SK-N-SH treated with all-trans-retinoic acid at 6 μM for 48 hours (cell line): Measurements from ENCODE around the gene TUBGCP3.

ENCODE experiments used
- ATAC-seq: fragments of 200-7000 bp; cut with Tn5 transposase; 3 replicates; pipeline ENCODE4 v1.9.1; 2020; ENCODE audit warnings: mild to moderate bottlenecking, moderate library complexity
- ARNTL ChIP-seq: fragments of 450-650 bp; formaldehyde crosslinking; IDR thresholded peaks from 2 replicates; pipeline ENCODE4 v1.5.0; 2020; ENCODE audit warnings: low read depth, mild to moderate bottlenecking, moderate library complexity, borderline replicate concordance
- BACH2 ChIP-seq: fragments of 250-450 bp; sonication (Bioruptor Pico); IDR thresholded peaks from 2 replicates; pipeline ENCODE4 v1.9.0; 2021; ENCODE audit warnings: mild to moderate bottlenecking, borderline replicate concordance
- CSDC2 ChIP-seq: fragments of 250-450 bp; sonication (Bioruptor Pico); IDR thresholded peaks from 2 replicates; pipeline ENCODE4 v1.5.0; 2020; ENCODE audit warnings: mild to moderate bottlenecking, moderate library complexity
- ESRRG ChIP-seq: fragments of 250-450 bp; sonication (Bioruptor Pico); IDR thresholded peaks from 2 replicates; pipeline ENCODE4 v1.6.1; 2021; ENCODE audit warnings: mild to moderate bottlenecking
- GLIS3 ChIP-seq: fragments of 250-450 bp; sonication (Bioruptor Pico); IDR thresholded peaks from 2 replicates; pipeline ENCODE4 v1.5.0; 2020; ENCODE audit warnings: mild to moderate bottlenecking, moderate library complexity
- ISL1 ChIP-seq: fragments of 250-450 bp; sonication (Bioruptor Pico); IDR thresholded peaks from 2 replicates; pipeline ENCODE4 v2.1.2; 2022; ENCODE audit warnings: mild to moderate bottlenecking, moderate library complexity
- OSR1 ChIP-seq: fragments of 250-450 bp; sonication (Bioruptor Pico); IDR thresholded peaks from 2 replicates; pipeline ENCODE4 v1.8.0; 2022; ENCODE audit warnings: moderate library complexity, mild to moderate bottlenecking, inconsistent platforms
- PPARA ChIP-seq: fragments of 250-450 bp; sonication (Bioruptor Pico); IDR thresholded peaks from 2 replicates; pipeline ENCODE4 v1.5.0; 2020; ENCODE audit warnings: mild to moderate bottlenecking, borderline replicate concordance
- RARB ChIP-seq: fragments of 250-450 bp; sonication (Bioruptor Pico); IDR thresholded peaks from 2 replicates; pipeline ENCODE4 v1.8.0; 2021; ENCODE audit warnings: mild to moderate bottlenecking, moderate library complexity
- SNAI2 ChIP-seq: fragments of 250-450 bp; sonication (Bioruptor Pico); IDR thresholded peaks from 2 replicates; pipeline ENCODE4 v1.5.0; 2020; ENCODE audit warnings: mild to moderate bottlenecking, moderate library complexity
- TCF4 ChIP-seq: fragments of 250-450 bp; sonication (Bioruptor Pico); IDR thresholded peaks from 2 replicates; pipeline ENCODE4 v1.8.0; 2021; ENCODE audit warnings: mild to moderate bottlenecking, moderate library complexity, borderline replicate concordance
- TOX ChIP-seq: fragments of 250-450 bp; sonication (Bioruptor Pico); IDR thresholded peaks from 2 replicates; pipeline ENCODE4 v1.8.0; 2021; ENCODE audit warnings: mild to moderate bottlenecking, moderate library complexity, borderline replicate concordance
- ZC3H10 ChIP-seq: fragments of 250-450 bp; sonication (Bioruptor Pico); IDR thresholded peaks from 2 replicates; pipeline ENCODE4 v1.5.1; 2021; ENCODE audit warnings: mild to moderate bottlenecking, moderate library complexity
- ZFP3 ChIP-seq: fragments of 250-450 bp; sonication (Bioruptor Pico); IDR thresholded peaks from 2 replicates; pipeline ENCODE4 v1.5.0; 2020; ENCODE audit warnings: mild to moderate bottlenecking, moderate library complexity
- ZFP30 ChIP-seq: fragments of 450-650 bp; formaldehyde crosslinking; IDR thresholded peaks from 2 replicates; pipeline ENCODE4 v1.5.0; 2022; ENCODE audit warnings: mild to moderate bottlenecking, moderate library complexity
- ZNF565 ChIP-seq: fragments of 450-650 bp; formaldehyde crosslinking; conservative IDR thresholded peaks from 2 replicates; pipeline ENCODE4 v1.5.0; 2020; ENCODE audit warnings: low read depth, mild to moderate bottlenecking, moderate library complexity
- ZNF70 ChIP-seq: fragments of 450-650 bp; formaldehyde crosslinking; IDR thresholded peaks from 2 replicates; pipeline ENCODE4 v1.5.0; 2020; ENCODE audit warnings: mild to moderate bottlenecking, moderate library complexity
- ZNF8 ChIP-seq: fragments of 450-650 bp; formaldehyde crosslinking; IDR thresholded peaks from 2 replicates; pipeline ENCODE4 v1.5.0; 2020; ENCODE audit warnings: mild to moderate bottlenecking, moderate library complexity
- TF ChIP-seq, protein P1 (sequence below): fragments of 250-450 bp; sonication (Bioruptor Pico); IDR thresholded peaks from 2 replicates; pipeline ENCODE4 v1.8.0; 2021; ENCODE audit warnings: low read depth, mild to moderate bottlenecking, moderate library complexity, borderline replicate concordance
- TF ChIP-seq, protein P2 (sequence below): fragments of 250-450 bp; sonication (Bioruptor Pico); IDR thresholded peaks from 2 replicates; pipeline ENCODE4 v1.5.1; 2020; ENCODE audit warnings: low read depth, mild to moderate bottlenecking, moderate library complexity
- TF ChIP-seq, protein P3 (sequence below): fragments of 250-450 bp; sonication (Bioruptor Pico); IDR thresholded peaks from 2 replicates; pipeline ENCODE4 v1.5.1; 2021; ENCODE audit warnings: mild to moderate bottlenecking, moderate library complexity
- TF ChIP-seq, protein P4 (sequence below): fragments of 250-450 bp; sonication (Bioruptor Pico); IDR thresholded peaks from 2 replicates; pipeline ENCODE4 v1.8.0; 2020; ENCODE audit warnings: mild to moderate bottlenecking, moderate library complexity, borderline replicate concordance

The TUBGCP3 gene

DNA sequence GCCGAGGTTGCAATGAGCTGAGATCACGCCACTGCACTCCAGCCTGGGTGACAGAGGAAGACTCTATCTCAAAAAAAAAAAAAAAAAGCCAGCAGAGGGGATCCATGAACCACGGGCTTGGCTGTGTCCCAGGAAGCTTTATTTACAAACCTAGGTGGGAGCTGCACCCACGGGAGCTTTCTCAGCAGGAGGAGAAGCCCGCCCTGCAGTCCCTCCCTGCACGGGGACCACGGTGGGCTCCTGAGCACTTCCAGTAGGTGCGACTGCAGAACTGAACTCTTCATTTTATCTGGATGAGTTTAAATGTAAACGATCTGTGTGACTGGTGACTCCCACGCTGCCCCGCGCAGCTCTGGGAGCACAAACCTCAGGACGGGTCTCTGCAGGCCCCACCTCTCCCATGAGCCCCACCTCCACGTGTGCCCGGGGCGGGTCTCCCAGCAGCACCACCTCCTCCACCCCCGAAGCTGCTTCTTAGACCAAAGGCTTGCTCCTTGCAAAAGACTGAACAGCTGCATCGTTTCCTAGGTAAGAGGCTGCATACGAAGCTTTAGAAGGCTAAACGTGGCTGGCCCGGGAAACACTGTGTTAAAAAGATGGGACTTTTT is 145.4 kb downstream of the TUBGCP3 start (continued):
- TF ChIP-seq, protein P1, sequence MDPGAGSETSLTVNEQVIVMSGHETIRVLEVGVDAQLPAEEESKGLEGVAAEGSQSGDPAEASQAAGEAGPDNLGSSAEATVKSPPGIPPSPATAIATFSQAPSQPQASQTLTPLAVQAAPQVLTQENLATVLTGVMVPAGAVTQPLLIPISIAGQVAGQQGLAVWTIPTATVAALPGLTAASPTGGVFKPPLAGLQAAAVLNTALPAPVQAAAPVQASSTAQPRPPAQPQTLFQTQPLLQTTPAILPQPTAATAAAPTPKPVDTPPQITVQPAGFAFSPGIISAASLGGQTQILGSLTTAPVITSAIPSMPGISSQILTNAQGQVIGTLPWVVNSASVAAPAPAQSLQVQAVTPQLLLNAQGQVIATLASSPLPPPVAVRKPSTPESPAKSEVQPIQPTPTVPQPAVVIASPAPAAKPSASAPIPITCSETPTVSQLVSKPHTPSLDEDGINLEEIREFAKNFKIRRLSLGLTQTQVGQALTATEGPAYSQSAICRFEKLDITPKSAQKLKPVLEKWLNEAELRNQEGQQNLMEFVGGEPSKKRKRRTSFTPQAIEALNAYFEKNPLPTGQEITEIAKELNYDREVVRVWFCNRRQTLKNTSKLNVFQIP (CRISPR knock-in tag), result no peak
- no peak for TF ChIP-seq SNAI2 (CRISPR knock-in tag)
- TF ChIP-seq OSR1 (CRISPR knock-in tag), result no peak
- no peak for TF ChIP-seq PPARA (CRISPR knock-in tag)
- no peak for TF ChIP-seq TOX (CRISPR knock-in tag)
- TF ChIP-seq, protein P2, sequence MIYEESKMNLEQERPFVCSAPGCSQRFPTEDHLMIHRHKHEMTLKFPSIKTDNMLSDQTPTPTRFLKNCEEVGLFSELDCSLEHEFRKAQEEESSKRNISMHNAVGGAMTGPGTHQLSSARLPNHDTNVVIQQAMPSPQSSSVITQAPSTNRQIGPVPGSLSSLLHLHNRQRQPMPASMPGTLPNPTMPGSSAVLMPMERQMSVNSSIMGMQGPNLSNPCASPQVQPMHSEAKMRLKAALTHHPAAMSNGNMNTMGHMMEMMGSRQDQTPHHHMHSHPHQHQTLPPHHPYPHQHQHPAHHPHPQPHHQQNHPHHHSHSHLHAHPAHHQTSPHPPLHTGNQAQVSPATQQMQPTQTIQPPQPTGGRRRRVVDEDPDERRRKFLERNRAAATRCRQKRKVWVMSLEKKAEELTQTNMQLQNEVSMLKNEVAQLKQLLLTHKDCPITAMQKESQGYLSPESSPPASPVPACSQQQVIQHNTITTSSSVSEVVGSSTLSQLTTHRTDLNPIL (CRISPR knock-in tag), result no peak
- no peak for TF ChIP-seq ESRRG (CRISPR knock-in tag)
- TF ChIP-seq ZNF70 (CRISPR knock-in tag), result no peak
- TF ChIP-seq TCF4 (CRISPR knock-in tag), result no peak

DNA sequence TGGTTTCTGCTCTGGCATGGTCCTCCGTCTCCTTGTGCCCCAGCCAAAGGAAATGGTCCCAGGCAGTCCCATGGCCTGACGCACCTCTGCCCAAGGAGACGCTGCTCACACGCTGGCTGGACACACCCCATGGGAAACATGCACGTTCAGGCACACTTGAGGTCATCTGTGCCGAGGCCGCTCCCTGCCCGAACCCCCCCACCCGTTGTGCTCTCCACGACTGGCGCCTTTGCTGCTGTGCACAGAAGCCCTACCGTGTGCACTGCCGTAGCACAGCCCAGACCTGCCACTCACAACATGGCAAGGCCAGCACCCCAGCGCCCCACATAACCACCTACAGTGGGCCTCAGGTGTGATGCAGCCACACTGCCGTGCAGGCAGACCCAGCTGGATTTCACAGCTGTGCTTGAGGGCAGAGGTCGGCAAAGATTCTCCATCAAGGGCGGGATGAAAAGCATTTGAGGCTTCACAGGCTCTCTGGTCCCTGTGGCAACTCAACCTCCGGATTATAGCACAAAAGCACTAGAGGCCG is 146.1 kb downstream of the TUBGCP3 start:
- TF ChIP-seq ZC3H10 (CRISPR knock-in tag) (no peak), ARNTL (CRISPR knock-in tag) (no peak), RARB (CRISPR knock-in tag) (no peak), ISL1 (CRISPR knock-in tag) (no peak), OSR1 (CRISPR knock-in tag) (no peak), ZFP30 (no peak)
- TF ChIP-seq, protein P3, sequence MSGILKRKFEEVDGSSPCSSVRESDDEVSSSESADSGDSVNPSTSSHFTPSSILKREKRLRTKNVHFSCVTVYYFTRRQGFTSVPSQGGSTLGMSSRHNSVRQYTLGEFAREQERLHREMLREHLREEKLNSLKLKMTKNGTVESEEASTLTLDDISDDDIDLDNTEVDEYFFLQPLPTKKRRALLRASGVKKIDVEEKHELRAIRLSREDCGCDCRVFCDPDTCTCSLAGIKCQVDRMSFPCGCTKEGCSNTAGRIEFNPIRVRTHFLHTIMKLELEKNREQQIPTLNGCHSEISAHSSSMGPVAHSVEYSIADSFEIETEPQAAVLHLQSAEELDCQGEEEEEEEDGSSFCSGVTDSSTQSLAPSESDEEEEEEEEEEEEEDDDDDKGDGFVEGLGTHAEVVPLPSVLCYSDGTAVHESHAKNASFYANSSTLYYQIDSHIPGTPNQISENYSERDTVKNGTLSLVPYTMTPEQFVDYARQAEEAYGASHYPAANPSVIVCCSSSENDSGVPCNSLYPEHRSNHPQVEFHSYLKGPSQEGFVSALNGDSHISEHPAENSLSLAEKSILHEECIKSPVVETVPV (CRISPR knock-in tag), result no peak
- TF ChIP-seq, protein P2 (CRISPR knock-in tag), result no peak
- ATAC-seq, result no peak

DNA sequence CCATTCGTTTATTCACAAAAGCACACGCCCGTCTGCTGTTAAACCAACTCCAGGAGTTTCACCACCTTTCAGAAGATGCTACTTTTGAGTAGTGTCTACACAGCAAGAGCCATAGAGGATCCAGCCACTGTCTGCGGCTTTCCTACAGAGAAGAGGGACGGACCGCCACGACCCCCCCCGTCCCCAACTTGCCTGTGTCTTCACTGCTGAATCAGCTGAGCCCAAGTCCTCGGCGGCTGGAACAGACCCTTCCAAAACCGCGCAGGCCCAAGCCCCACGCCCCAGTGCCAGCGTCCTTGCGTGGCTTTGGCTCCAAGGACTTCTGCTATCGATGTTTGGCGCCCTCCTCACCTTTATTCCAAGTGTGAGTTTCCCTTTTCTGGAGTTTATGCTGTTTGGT is 146.7 kb downstream of the TUBGCP3 start:
- TF ChIP-seq ZC3H10 (CRISPR knock-in tag) (no peak), TOX (CRISPR knock-in tag) (no peak), ISL1 (CRISPR knock-in tag) (no peak)
- TF ChIP-seq, protein P1 (CRISPR knock-in tag), result no peak
- TF ChIP-seq, protein P3 (CRISPR knock-in tag), result no peak
- ATAC-seq, result no peak

DNA sequence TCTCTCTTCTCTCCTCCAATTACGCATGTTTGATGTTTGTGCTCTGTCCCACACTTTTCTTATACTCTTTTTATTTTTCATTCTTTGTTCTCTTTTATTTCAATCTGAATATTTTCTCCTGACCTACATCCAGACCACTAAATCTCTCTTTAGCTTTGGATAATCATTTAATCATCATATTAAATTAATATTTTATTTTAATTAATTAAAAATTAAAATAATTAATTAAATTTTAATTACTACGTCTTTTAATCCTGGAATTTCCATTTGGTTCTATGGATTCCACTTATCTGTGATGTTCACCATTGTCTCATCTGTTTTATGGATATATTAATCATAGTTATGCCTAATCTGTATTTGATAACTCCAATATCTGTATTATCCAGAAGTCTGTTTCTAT is 149.4 kb downstream of the TUBGCP3 start:
- ATAC-seq, result no peak
- TF ChIP-seq ZC3H10 (CRISPR knock-in tag), result no peak
- no peak for TF ChIP-seq GLIS3 (CRISPR knock-in tag)
- TF ChIP-seq TCF4 (CRISPR knock-in tag), result no peak
- TF ChIP-seq SNAI2 (CRISPR knock-in tag), result no peak
- TF ChIP-seq OSR1 (CRISPR knock-in tag), result no peak
- TF ChIP-seq TOX (CRISPR knock-in tag), result no peak
- TF ChIP-seq ZNF8 (CRISPR knock-in tag), result no peak
- no peak for TF ChIP-seq BACH2
- TF ChIP-seq ZNF70 (CRISPR knock-in tag), result no peak
- TF ChIP-seq ARNTL (CRISPR knock-in tag), result no peak
- no peak for TF ChIP-seq ZNF565 (CRISPR knock-in tag)
- TF ChIP-seq, protein P3 (CRISPR knock-in tag), result no peak
- TF ChIP-seq CSDC2 (CRISPR knock-in tag), result no peak
- TF ChIP-seq ZFP30, result no peak
- no peak for TF ChIP-seq ZFP3 (CRISPR knock-in tag)
- TF ChIP-seq, protein P4, sequence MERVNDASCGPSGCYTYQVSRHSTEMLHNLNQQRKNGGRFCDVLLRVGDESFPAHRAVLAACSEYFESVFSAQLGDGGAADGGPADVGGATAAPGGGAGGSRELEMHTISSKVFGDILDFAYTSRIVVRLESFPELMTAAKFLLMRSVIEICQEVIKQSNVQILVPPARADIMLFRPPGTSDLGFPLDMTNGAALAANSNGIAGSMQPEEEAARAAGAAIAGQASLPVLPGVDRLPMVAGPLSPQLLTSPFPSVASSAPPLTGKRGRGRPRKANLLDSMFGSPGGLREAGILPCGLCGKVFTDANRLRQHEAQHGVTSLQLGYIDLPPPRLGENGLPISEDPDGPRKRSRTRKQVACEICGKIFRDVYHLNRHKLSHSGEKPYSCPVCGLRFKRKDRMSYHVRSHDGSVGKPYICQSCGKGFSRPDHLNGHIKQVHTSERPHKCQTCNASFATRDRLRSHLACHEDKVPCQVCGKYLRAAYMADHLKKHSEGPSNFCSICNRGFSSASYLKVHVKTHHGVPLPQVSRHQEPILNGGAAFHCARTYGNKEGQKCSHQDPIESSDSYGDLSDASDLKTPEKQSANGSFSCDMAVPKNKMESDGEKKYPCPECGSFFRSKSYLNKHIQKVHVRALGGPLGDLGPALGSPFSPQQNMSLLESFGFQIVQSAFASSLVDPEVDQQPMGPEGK (CRISPR knock-in tag), result no peak
